HG03442 (cell line): ENCODE measurements around the gene ZNF615.
"Not testable (repeated sequence)": the region's sequence is repeated elsewhere in the genome, so short reads cannot be mapped to it uniquely, and the experiment has no call there.

Source experiments
- ATAC-seq: cut with Tn5 transposase; IDR thresholded peaks from one replicate; pipeline ENCODE4 v1.9.1; 2021; ENCODE audit warnings: mild to moderate bottlenecking, moderate library complexity; ENCODE audit not compliant: unreplicated experiment

Gene ZNF615

GRCh38 chr19:51980926-51981325 is 27.1 kb downstream of the ZNF615 start:
- ATAC-seq, result not testable (repeated sequence)

DNA sequence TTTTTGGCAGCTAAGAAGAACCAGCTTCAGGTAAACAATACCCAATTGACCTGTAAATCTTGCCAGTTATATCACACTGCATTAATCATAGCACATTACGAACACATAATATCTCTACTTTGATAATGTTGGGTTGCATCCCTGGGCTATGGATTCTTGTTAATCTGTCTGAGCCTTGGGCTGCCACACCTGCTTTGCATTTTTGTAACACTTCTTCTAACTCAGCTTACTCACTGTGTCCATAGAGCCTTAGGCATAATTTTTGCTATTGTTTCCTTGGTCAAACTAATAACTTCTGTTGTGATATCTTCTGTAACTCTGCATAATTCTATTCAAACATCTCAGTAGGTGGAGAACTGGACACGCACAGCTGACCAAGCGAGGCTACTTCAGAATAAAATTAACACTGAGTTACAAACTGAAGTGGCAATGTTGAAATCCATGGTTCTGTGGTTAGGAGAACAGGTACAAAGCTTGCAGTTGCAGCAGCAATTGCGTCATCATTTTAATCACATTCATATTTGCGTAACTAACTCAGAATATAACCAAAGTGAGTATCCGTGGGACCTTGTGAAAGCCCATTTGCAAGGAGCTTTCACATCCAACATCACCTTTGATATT is 27.8 kb downstream of the ZNF615 start:
- ATAC-seq, result no peak

GRCh38 chr19:51978882-51979281 is 29.1 kb downstream of the ZNF615 start:
- ATAC-seq, result no peak

DNA sequence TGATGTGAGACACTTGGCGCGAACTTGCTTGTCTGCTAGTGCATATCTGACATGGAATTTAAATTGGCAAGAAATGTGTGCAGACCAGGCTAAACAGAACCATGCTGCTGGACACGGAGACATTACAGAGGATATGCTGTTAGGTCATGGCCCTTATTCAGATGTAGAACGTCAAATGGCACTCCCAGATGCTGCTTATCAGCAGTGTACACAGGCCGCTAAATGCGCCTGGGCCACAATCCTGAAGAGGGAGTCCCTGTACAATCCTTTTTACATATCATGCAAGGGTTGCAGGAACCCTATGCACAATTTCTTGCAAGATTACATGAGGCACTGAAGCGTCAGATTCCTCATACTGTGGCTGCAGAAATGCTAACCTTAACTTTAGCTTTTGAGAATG is 30.7 kb downstream of the ZNF615 start:
- ATAC-seq, result no peak

GRCh38 chr19:51976852-51977251 is 31.2 kb downstream of the ZNF615 start:
- no peak for ATAC-seq

- ATAC-seq, result not testable (repeated sequence)
These were observed 32.2 kb downstream of the ZNF615 start for GRCh38 chr19:51975787-51976186.

DNA sequence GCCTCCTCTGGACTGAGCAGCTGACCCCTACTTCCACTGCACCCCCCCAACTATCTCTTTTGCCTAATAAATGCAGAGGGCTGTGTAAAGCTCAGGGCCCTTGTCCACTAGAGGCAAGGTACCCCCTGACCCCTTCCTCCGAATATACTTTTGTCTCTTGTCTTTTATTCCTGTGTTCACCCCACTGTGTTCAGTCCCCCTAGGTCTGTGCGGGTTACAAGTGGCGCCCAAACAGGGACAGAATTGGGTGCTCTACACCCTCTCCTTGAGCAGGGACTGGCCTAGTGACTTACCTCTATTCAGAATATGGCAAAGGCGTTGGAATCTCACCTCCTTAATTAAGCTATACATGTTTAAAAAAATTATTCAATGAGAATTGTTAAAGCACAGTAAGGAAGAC is 36.4 kb downstream of the ZNF615 start:
- ATAC-seq, result no peak

DNA sequence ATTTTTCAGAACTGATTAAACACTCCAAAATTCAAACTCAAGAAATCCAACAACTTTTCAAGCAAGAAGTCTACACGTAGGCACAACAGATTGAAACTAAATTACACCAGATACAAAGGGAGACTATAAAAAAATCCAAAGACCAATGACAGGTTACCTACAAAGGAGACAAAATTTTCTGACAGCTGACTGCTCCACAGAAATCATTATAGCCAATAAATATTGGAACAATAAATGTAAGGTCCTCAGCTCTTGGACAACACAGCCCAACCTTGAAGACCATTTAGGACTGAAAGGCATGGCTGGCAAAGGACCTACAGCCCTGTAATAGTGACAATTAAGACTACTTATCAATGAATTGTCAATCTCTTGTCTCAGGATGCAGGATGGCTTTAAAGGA is 37.3 kb downstream of the ZNF615 start:
- ATAC-seq, result no peak

GRCh38 chr19:51965583-51965982 is 42.4 kb downstream of the ZNF615 start:
- ATAC-seq, result no peak

- not testable (repeated sequence) for ATAC-seq
These were observed 47.3 kb downstream of the ZNF615 start for GRCh38 chr19:51960621-51961233.

- no peak for ATAC-seq
These were observed 48.2 kb downstream of the ZNF615 start for GRCh38 chr19:51959791-51960190.

DNA sequence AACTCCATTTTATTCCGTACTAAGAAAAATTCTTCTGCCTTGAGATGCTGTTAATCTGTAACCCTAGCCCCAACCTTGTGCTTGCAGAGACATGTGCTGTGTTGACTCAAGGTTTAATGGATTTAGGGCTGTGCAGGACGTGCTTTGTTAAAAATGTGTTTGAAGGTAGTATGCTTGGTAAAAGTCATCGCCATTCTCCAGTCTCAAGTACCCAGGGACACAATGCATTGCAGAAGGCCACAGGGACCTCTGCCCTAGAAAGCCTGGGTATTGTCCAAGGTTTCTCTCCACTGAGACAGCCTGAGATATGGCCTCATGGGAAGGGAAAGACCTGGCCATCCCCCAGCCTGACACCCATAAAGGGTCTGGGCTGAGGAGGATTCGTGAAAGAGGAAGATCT is 50.2 kb downstream of the ZNF615 start:
- not testable (repeated sequence) for ATAC-seq

DNA sequence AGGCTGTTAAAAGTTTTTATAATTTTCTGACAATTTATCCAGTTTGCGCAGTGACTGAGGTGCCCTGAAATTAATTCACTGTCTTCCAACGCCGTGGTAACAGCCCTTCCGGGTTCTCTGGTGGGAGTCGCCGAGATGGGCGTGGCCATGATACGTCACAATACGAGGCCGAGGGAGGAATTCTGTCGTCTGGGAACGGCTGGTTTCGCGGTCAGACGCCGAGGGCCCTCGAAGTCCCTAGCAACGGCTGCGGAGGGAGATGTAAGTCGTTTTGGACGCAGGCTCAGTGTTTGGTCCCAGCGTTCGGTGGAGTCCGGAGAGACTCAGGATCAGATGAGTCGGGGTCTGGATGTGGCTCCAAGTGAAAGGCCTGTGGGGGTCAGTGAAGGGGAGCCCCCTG is 59.0 kb downstream of the ZNF615 start:
- no peak for ATAC-seq

DNA sequence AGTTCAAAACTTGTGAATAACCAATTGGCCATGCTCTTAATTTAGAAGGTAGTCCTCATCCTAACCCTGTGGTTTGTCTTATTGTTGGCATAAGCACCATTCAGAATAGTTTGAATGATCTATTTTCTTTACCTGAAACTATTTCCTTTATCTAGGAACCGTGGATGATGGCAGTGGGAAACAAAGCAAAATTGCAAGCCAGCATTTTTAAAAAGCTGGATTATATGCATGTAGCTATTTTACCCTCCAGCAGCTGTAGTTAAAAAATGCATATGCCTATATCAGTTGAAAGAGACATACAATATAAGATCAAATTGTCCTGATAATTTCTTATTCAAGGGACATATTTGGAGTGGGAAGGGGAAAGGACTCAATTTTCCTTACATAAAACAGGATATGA is 61.4 kb downstream of the ZNF615 start:
- no peak for ATAC-seq

GRCh38 chr19:51944798-51945552 is 63.0 kb downstream of the ZNF615 start:
- no peak for ATAC-seq
